Measurements from ENCODE around the gene BCL7C.
A peak's percentile ranks its signal among the peaks of the same experiment; 100 is the strongest.

BCL7C gene

DNA sequence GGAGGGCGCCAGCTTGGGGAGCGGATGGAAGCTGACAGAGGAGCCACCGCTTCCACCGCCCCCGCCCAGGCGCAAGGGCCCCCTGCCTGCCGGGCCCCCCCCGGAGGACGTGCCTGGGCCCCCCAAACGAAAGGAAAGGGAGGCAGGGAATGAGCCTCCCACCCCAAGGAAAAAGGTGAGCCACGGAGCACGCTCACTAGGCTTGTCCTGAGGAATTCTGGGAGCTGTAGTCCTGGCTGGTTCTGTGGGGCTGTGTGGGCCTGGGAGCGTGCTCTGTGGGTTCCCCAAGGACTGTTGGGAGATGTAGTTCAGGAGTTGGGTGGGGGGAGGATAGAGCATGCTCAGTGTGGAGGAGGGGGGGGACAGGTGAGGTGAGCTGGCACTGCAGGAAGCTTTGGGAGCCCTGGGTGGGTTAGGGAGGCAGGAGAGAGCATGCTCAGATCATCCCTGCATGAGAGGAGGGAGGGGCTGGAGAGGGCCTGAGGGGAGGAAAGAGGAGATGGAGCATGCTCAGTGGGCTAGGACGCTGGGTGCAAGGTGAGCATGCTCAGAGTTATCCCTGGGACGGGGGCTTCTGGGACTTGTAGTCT, 34.0 kb upstream of the BCL7C start:
- Histone ChIP-seq H3K27ac (ENCODE audit: low read depth, low read length) (no peak overlapping the region), H3K9me3 (ENCODE audit: control insufficient read depth, insufficient read depth, low read length) (no peaks in the 10 kb centered on the region), H3K9ac (ENCODE audit: low read depth, low read length) (no peak overlapping the region), H3K36me3 (ENCODE audit: control insufficient read depth, insufficient read depth, low read length) (peaks cover 53% of the 10 kb centered on the region), H3K27me3 (ENCODE audit: control insufficient read depth, insufficient read depth, low read length) (no peaks in the 10 kb centered on the region), H3K4me1 (ENCODE audit: control insufficient read depth, insufficient read depth, low read length) (no peaks in the 10 kb centered on the region; the same call in 1 of the 2 replicates), H3K4me3 (ENCODE audit: low read depth, low read length) (no peak overlapping the region)

DNA sequence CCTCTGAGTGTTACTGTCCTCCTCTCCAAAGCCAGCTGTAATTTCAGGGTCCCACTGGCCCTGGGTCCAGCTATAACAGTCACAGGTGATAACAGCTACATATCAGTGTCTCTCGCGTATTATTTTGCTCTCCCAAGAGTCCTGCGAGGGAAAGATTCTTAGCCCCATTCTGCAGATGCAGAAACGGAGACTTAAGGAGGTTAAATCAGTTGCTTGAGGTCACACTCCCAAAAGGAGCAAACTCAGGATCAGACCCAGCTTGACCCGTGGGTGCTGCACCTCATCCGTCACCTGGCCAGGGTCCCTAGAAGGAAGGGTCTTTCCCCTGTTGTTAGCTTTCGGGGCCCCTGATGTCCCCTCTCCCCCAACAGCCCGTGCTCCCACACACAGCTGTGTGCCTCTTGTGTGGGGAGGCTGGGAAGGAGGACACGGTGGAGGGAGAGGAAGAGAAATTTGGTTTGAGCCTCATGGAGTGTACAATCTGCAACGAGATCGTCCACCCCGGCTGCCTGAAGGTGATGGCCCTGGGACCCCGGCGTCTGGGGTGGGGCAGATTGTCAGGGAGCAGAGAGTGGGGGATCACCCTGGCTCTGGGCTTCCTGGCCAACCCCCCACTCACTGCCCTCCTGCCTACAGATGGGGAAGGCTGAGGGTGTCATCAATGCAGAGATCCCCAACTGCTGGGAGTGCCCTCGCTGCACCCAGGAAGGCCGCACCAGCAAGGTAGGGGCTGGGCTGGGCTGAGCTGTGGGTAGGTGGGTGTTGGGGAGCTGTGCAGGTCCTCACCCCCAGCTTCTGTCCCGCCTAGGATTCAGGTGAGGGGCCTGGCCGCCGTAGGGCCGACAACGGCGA, 33.3 kb upstream of the BCL7C start:
- H3K27me3 ChIP-seq (ENCODE audit: control insufficient read depth, insufficient read depth, low read length), result no peaks in the 10 kb centered on the region
- peaks cover 48% of the 10 kb centered on the region for H3K36me3 ChIP-seq (ENCODE audit: control insufficient read depth, insufficient read depth, low read length)
- H3K9ac ChIP-seq (ENCODE audit: low read depth, low read length), result no peak overlapping the region
- H3K4me3 ChIP-seq (ENCODE audit: low read depth, low read length), result no peak overlapping the region
- no peaks in the 10 kb centered on the region for H3K9me3 ChIP-seq (ENCODE audit: control insufficient read depth, insufficient read depth, low read length)
- no peaks in the 10 kb centered on the region; the same call in 1 of the 2 replicates for H3K4me1 ChIP-seq (ENCODE audit: control insufficient read depth, insufficient read depth, low read length)
- H3K27ac ChIP-seq (ENCODE audit: low read depth, low read length), result no peak overlapping the region

DNA sequence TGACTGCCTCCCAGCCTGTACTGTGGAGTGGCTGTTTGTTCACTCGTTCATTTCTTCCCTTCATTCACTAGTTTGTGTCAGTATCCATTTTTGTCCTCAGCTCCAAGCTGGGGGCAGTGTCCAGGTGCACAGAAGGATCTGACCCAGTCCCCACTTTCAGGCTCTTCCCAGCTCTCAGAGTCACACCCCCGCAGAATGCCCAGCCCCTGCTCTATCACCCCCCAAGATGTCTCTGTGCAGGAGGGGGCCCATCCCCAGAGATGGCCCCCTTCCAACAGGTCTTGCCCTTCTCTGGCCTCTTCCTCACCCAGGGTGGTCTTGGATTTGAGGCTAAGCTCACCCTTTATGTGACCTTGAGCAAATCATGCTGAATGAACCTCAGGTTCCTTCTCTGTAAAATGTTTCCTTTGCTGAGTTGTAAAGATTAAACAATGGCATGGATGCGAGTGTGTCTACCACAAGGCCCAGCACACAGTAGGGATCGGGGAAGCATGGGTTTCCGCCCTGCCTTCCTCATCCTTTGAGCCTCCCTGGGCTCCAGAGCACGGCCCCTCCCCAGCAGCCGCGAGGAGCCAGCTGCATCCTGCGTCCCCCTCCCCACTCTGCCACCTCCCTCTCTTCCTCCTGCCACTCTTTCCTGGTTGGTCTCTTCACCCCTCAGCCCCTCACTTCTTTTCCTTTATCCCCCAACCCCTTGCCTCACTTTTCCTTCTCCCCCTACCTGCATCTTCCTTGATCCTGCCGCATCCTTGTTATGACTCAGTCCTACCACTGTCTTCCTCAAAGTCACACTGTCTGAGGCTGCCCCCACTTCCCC, 32.3 kb upstream of the BCL7C start:
- H3K36me3 ChIP-seq (ENCODE audit: control insufficient read depth, insufficient read depth, low read length), result peaks cover 40% of the 10 kb centered on the region
- no peak overlapping the region for H3K4me3 ChIP-seq (ENCODE audit: low read depth, low read length)
- H3K4me1 ChIP-seq (ENCODE audit: control insufficient read depth, insufficient read depth, low read length), result no peaks in the 10 kb centered on the region; the same call in 1 of the 2 replicates
- no peak overlapping the region for H3K27ac ChIP-seq (ENCODE audit: low read depth, low read length)
- H3K9me3 ChIP-seq (ENCODE audit: control insufficient read depth, insufficient read depth, low read length), result no peaks in the 10 kb centered on the region
- H3K9ac ChIP-seq (ENCODE audit: low read depth, low read length), result no peak overlapping the region
- H3K27me3 ChIP-seq (ENCODE audit: control insufficient read depth, insufficient read depth, low read length), result no peaks in the 10 kb centered on the region

DNA sequence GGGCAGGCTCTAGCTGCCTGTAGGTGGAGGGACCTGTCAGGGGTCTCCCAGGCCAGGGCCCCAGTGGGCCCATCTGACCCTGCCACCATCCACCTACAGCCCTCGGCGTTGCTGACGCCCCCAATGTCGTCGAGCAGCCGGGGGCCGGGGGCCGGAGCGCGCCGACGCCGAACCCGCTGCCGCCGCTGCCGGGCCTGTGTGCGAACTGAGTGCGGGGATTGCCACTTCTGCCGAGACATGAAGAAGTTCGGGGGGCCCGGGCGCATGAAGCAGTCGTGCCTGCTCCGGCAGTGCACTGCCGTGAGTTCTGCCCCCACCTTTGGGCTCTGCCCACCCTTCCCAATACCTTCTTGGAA, 31.7 kb upstream of the BCL7C start:
- Histone ChIP-seq H3K36me3 (ENCODE audit: control insufficient read depth, insufficient read depth, low read length) (peaks cover 35% of the 10 kb centered on the region), H3K27ac (ENCODE audit: low read depth, low read length) (no peak overlapping the region), H3K4me3 (ENCODE audit: low read depth, low read length) (no peak overlapping the region), H3K27me3 (ENCODE audit: control insufficient read depth, insufficient read depth, low read length) (no peaks in the 10 kb centered on the region), H3K4me1 (ENCODE audit: control insufficient read depth, insufficient read depth, low read length) (no peaks in the 10 kb centered on the region; the same call in 1 of the 2 replicates), H3K9ac (ENCODE audit: low read depth, low read length) (no peak overlapping the region), H3K9me3 (ENCODE audit: control insufficient read depth, insufficient read depth, low read length) (no peaks in the 10 kb centered on the region)

DNA sequence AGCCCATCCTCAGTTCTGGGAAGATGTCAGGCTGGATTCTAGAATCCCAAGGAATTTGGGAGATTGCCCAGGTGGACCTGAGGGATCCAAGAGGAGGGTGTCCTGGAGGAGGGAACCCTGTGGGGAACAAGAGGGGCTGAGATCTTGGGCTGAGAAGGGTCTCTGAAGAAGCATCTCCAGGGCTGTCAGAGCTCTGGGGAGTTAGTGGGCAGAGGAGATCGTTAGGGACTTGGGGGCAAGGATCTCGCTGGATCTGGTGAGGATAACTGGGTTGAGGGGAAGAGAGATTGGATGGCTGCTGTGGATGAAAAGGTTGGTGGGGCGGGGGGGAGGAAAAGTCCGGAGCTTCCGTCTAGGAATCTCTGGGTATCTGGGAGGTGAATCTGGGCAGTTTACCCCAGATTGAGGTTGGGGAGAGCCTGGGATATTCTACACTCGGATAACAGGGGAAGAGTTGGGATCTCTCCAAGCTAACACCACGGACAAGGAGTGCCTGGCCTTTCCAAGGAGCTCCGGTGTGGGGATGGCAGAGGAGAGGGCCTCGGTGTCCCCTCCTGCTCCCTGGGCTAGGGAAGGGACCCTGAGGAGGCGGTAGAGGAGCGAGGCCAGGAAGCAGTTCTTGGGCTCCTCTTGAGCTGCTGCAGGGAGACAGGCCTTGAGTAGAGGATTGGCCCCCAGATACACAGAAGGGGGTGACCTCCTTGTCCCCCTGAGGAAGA, 31.2 kb upstream of the BCL7C start:
- Histone ChIP-seq H3K36me3 (ENCODE audit: control insufficient read depth, insufficient read depth, low read length) (peaks cover 29% of the 10 kb centered on the region), H3K27me3 (ENCODE audit: control insufficient read depth, insufficient read depth, low read length) (no peaks in the 10 kb centered on the region), H3K4me3 (ENCODE audit: low read depth, low read length) (peak overlapping the region; percentile 75), H3K27ac (ENCODE audit: low read depth, low read length) (peak overlapping the region; percentile 63), H3K9ac (ENCODE audit: low read depth, low read length) (no peak overlapping the region), H3K9me3 (ENCODE audit: control insufficient read depth, insufficient read depth, low read length) (no peaks in the 10 kb centered on the region), H3K4me1 (ENCODE audit: control insufficient read depth, insufficient read depth, low read length) (no peaks in the 10 kb centered on the region; the same call in 1 of the 2 replicates)

DNA sequence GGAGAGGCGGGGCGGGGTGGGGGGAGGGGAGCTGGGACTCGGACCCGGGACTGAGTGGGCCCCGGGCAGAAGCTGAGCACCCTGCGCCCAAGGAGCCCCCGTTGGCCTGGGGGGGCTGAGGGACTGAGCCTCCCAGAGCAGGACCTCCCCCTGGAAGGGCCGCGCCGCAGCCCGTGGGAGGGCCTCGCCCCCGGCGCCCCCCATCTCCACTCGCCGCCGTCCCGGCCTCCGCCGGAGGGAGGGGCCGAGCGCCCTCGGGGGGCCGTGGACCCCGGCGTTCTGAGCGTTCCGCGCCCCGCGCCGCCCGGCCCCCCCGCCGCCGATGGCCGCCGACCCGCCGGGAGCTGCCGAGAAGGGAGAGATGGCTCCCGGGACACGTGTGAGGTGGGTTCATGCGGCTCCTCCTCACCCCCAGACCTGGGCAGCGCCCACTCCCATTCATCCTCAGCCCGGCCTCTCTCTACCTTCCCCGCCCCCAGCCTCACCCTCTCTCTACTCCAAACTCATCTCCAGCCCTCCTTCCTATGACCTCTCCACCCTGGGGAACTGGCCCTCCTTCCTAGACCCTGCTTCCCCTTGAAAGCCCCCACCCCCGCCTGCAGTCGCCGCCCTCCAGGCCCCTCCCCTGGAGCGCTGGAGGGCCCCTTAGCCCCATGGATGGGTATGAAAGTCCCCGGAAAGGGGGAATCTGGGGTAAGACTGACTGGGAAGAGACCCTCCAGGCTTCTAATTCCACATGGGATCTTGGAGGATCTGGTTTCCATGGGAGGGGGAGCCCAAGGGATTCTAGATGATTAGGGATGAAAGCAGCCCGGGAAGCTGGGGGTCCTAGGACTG, 30.4 kb upstream of the BCL7C start:
- Histone ChIP-seq H3K9me3 (ENCODE audit: control insufficient read depth, insufficient read depth, low read length) (no peaks in the 10 kb centered on the region), H3K4me3 (ENCODE audit: low read depth, low read length) (peak overlapping the region; percentile 75), H3K27ac (ENCODE audit: low read depth, low read length) (peak overlapping the region; percentile 82), H3K4me1 (ENCODE audit: control insufficient read depth, insufficient read depth, low read length) (no peaks in the 10 kb centered on the region; the same call in 1 of the 2 replicates), H3K9ac (ENCODE audit: low read depth, low read length) (peak overlapping the region; percentile 61; the same call in 1 of the 2 replicates), H3K27me3 (ENCODE audit: control insufficient read depth, insufficient read depth, low read length) (no peaks in the 10 kb centered on the region), H3K36me3 (ENCODE audit: control insufficient read depth, insufficient read depth, low read length) (peaks cover 24% of the 10 kb centered on the region)

DNA sequence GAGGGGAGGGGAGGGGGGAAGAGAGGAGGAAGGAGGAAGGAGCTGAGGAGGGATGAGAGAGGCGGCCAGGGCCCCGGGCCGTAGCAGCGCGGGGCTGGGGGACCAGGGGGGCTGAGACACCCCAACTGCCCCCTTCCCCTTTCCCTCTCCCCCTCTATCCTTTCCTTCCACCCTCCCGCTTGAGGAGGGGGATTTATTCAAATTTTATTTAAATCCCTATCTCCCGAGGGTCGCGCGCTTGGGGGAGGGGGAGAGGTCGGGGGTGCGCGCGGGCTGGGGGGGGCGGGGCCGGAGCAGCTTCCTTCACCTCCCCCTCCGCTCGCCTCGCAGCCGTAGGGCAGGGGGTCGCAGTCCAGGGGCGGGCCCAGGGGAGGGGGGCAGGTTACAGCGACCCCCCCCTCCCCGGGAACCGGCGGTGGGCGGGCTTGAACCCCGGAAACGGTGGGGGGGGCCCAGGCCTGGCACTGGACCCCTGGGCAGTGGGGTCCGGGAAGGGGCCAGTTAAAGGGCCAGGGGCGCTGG, 29.7 kb upstream of the BCL7C start, which contains the start of gene FBXL19:
FBXL19 (plus strand) TSS at position 19 of the 522 bp plus-strand sequence. CDS start 2,183 bp downstream, outside the sequence.
- H3K9me3 ChIP-seq (ENCODE audit: control insufficient read depth, insufficient read depth, low read length), result no peaks in the 10 kb centered on the region
- no peaks in the 10 kb centered on the region for H3K27me3 ChIP-seq (ENCODE audit: control insufficient read depth, insufficient read depth, low read length)
- H3K4me3 ChIP-seq (ENCODE audit: low read depth, low read length), result peak within 1 kb of the TSS; percentile 83
- no peaks in the 10 kb centered on the region; the same call in 1 of the 2 replicates for H3K4me1 ChIP-seq (ENCODE audit: control insufficient read depth, insufficient read depth, low read length)
- peak within 1 kb of the TSS; percentile 96 for H3K27ac ChIP-seq (ENCODE audit: low read depth, low read length)
- H3K36me3 ChIP-seq (ENCODE audit: control insufficient read depth, insufficient read depth, low read length), result peaks cover 17% of the 10 kb centered on the region
- peak within 1 kb of the TSS; percentile 87 for H3K9ac ChIP-seq (ENCODE audit: low read depth, low read length)

DNA sequence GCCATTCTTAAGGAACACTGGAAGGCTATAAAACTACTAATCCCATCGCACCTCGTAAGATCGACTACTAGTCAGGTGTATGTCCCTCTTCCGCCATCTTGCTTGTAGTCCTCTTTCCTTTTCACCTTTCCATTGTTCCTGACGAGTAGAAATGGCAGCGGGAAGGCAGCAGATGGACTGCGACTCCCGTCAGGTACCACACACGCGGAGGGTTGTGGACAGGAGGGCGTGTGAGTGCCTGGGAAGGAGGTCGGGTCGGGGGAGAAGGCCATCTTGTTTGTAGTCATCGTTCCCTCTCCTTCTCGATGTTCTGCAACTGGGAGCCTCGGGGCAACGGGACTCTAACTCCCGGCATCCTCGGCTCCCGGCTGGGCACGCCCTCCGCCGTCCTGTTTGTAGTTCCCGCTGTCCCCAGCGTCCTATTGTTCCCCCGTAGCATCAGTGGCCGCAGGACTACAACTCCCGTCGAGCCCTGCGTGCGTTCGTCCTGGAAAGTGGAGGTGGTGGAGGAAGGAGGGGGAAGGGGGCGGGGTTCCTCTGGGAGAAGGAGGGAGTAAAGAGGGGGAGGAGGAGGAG, 29.2 kb upstream of the BCL7C start:
- H3K9me3 ChIP-seq (ENCODE audit: control insufficient read depth, insufficient read depth, low read length), result no peaks in the 10 kb centered on the region
- H3K27me3 ChIP-seq (ENCODE audit: control insufficient read depth, insufficient read depth, low read length), result no peaks in the 10 kb centered on the region
- H3K9ac ChIP-seq (ENCODE audit: low read depth, low read length), result peak overlapping the region; percentile 87
- peak overlapping the region; percentile 80 for H3K4me3 ChIP-seq (ENCODE audit: low read depth, low read length)
- peaks cover 17% of the 10 kb centered on the region for H3K36me3 ChIP-seq (ENCODE audit: control insufficient read depth, insufficient read depth, low read length)
- peak overlapping the region; percentile 96 for H3K27ac ChIP-seq (ENCODE audit: low read depth, low read length)
- no peaks in the 10 kb centered on the region; the same call in 1 of the 2 replicates for H3K4me1 ChIP-seq (ENCODE audit: control insufficient read depth, insufficient read depth, low read length)

DNA sequence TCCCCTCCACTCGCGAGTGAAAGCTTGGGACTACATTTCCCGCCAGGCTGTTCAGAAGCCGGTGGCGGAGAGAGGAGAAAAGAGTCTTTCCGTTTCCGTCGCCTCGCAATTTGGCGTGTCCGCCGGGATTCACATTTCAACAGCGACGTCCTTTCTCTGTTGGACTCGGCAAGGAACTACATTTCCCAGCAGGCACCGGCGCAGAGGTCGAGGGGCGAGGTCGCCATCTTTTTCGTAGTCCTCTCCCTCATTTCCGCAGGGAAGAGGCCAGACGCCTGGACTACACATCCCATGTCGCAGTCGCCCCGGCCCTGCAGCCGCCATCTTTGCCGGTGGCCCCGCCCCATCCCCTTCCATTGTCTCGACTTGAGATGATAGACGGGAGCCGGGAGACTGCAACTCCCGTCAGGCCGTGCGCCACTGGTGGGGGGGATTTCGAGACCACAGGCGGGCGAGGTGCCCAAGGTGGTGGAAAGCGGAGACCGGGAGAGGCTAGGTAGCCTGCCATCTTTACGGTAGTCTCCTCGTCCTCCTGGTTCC, 28.6 kb upstream of the BCL7C start:
- Histone ChIP-seq H3K9ac (ENCODE audit: low read depth, low read length) (peak overlapping the region; percentile 87), H3K4me1 (ENCODE audit: control insufficient read depth, insufficient read depth, low read length) (no peaks in the 10 kb centered on the region; the same call in 1 of the 2 replicates), H3K27ac (ENCODE audit: low read depth, low read length) (peak overlapping the region; percentile 96), H3K27me3 (ENCODE audit: control insufficient read depth, insufficient read depth, low read length) (no peaks in the 10 kb centered on the region), H3K36me3 (ENCODE audit: control insufficient read depth, insufficient read depth, low read length) (peaks cover 17% of the 10 kb centered on the region), H3K9me3 (ENCODE audit: control insufficient read depth, insufficient read depth, low read length) (no peaks in the 10 kb centered on the region), H3K4me3 (ENCODE audit: low read depth, low read length) (peak overlapping the region; percentile 83)
